Heart left ventricle (tissue), 16 donors: ENCODE results near the gene HARBI1. TPM values are rescaled to one million over a fixed set of nuclear protein-coding genes. Genes with fewer than 3 reads are reported as not detected.

Source experiments
- ATAC-seq, 4 donors: fragments of 200-7000 bp; cut with Tn5 transposase; one replicate each; pipeline ENCODE4 v1.9.1; 2020 to 2022; ENCODE audit warnings: moderate library complexity in 4 of 4, mild to moderate bottlenecking in 3 of 4, moderate number of reproducible peaks in 1 of 4
- DNase-seq, 5 donors: peaks; one replicate each; pipeline ENCODE4 v3.0.0-alpha.2; 2020
- H3K27ac ChIP-seq, 12 donors: fragments of 200-600 bp; sonication (generic) in 4 of 12; one replicate each; pipeline versions ENCODE4 v1.5.0 to v1.8.0; 2016 to 2022; ENCODE audit warnings: mild to moderate bottlenecking in 2 of 12
- H3K27me3 ChIP-seq, 9 donors: fragments of 200-600 bp; sonication (generic) in 2 of 9; one replicate each; pipeline versions ENCODE4 v1.5.1 to v1.8.0; 2016 to 2022; ENCODE audit warnings: mild to moderate bottlenecking in 3 of 9
- H3K36me3 ChIP-seq, 9 donors: fragments of 200-600 bp; sonication (generic) in 2 of 9; one replicate each; pipeline versions ENCODE4 v1.5.0 to v1.8.0; 2018 to 2022; ENCODE audit warnings: mild to moderate bottlenecking in 2 of 9
- H3K4me1 ChIP-seq, 12 donors: fragments of 200-600 bp; sonication (generic) in 4 of 12; one replicate each; pipeline versions ENCODE4 v1.5.0 to v1.8.0; 2016 to 2022; ENCODE audit warnings: mild to moderate bottlenecking in 3 of 12
- H3K4me3 ChIP-seq, 12 donors: fragments of 200-600 bp; sonication (generic) in 4 of 12; one replicate each; pipeline versions ENCODE4 v1.5.0 to v1.8.0; 2017 to 2022; ENCODE audit warnings: mild to moderate bottlenecking in 9 of 12, moderate library complexity in 4 of 12
- H3K9me3 ChIP-seq, 12 donors: fragments of 200-600 bp; sonication (generic) in 4 of 12; one replicate each; pipeline versions ENCODE4 v1.5.0 to v1.8.0; 2016 to 2022; ENCODE audit warnings: mild to moderate bottlenecking in 1 of 12
- CTCF ChIP-seq, 12 donors: fragments of 200-600 bp; sonication (generic) in 4 of 12; IDR thresholded peaks; one replicate each; pipeline versions ENCODE4 v1.5.0 to v1.8.0; 2018 to 2022; ENCODE audit warnings: antibody characterized with exemption in 12 of 12, mild to moderate bottlenecking in 5 of 12
- POLR2A ChIP-seq, 2 donors: fragments of 450-650 bp; IDR thresholded peaks; one replicate each; pipeline ENCODE4 v1.6.1; 2017; ENCODE audit warnings: antibody characterized with exemption in 2 of 2, mild to moderate bottlenecking in 2 of 2, moderate library complexity in 2 of 2
- WGBS, 4 donors: extraction: QIAGEN DNeasy Blood & Tissue Kit in 2 of 4; methylation state at CpG; one replicate each; pipeline versions ENCODE4 v1.1.5 to v1.1.7; 2013 to 2018; 5-methylcytosine and 5-hydroxymethylcytosine counted together
- intact Hi-C, 10 donors: fragments of 100-400 bp; cut with DNase I; formaldehyde crosslinking; loops; one replicate each; pipeline versions ENCODE4 v1.11.1 to v1.14.2; 2022
- polyA plus RNA-seq, 2 donors: library from polyadenylated mRNA; stranded (reverse); fragments of 200-250 nt; gene quantifications; one replicate each; pipeline ENCODE4 v1.2.3, GENCODE V29; 2013
- total RNA-seq, 9 donors: library from RNA; depleted of rRNA in 2 of 9; stranded (reverse); fragments of >200 nt in 2 of 9; fragmentation: NEBNext Ultra II Directional in 3 of 9; extraction: Animal tissue kit (Norgen Biotek cat#: 25700) in 3 of 9; gene quantifications; one replicate each; pipeline versions ENCODE4 v1.1.0 to v1.2.4, GENCODE V29; 2016 to 2023
- donor health status: ischemic (EF 13 %, LVEDD 7.1; RV severe dilation, severe dysfunction).
- donor health status: healthy with polysubstance abuse.
- donor health status: DM: no; HTN: yes; CAD: no.
- donor health status: DM: no; HTN: no; CAD: no.
- donor health status: ischemic (EF 25% LVEDD 6.9; RV normal size, moderate dysfunction).
- donor health status: ischemic (EF 25% LVEDD 5.7; RV mildly dilated, moderate dysfunction).
- donor health status: healthy.
- donor health status: DM: yes; HTN: yes; CAD: no.
- donor health status: ischemic (EF 35%, LVEDD 5.7; RV mildly dilated, moderate dysfunction).
- donor health status: nonischemic (EF 11% LVEDD 7.7; RV severe dilation, severe dysfunction).
- donor health status: DM: yes; HTN: yes; CAD: no.
- donor health status: PGD.
- donor health status: ischemic (EF 29% LVEDD 5.4; RV normal size, mild dysfunction).
- donor health status: nonischemic (EF 23%, LVEDD 6.1; RV moderate dilation, normal function).

Gene HARBI1
- total and polyA plus RNA-seq, 11 donors, result 2.1 to 4.5 (median 3.5) TPM

- H3K9me3 ChIP-seq, result no peaks in the 10 kb centered on the region
- DNase-seq (peak in 1 of 5 donors; percentile 15), ATAC-seq (peak in 2 of 4 donors; percentile 62 to 74)
- peaks cover 0 to 15% (median 8%) of the 10 kb centered on the region in 9 donors for H3K36me3 ChIP-seq
- H3K4me1 ChIP-seq, result peaks cover 0 to 28% (median 8%) of the 10 kb centered on the region in 12 donors
- no peaks in the 10 kb centered on the region for H3K27me3 ChIP-seq
- H3K27ac ChIP-seq, result peak overlapping the region in 10 of 12 donors; percentile 2 to 75 (median 54)
- H3K4me3 ChIP-seq, result no peak overlapping the region
- 68 to 88% (median 83%) methylated on average over 8 of the region's 8 CpGs for WGBS, 4 donors
- intact Hi-C loops, result no loop called here
- TF ChIP-seq CTCF (IDR thresholded peaks at IDR 0.05) (no peak), POLR2A (IDR thresholded peaks at IDR 0.05) (no peak)
Measured at GRCh38 chr11:46599340-46600193, 17.5 kb downstream of the HARBI1 start.

GRCh38 chr11:46597609-46598219 is 19.3 kb downstream of the HARBI1 start:
- no peaks in the 10 kb centered on the region for H3K27me3 ChIP-seq
- H3K27ac ChIP-seq, result no peak overlapping the region
- TF ChIP-seq CTCF (IDR thresholded peaks at IDR 0.05) (no peak), POLR2A (IDR thresholded peaks at IDR 0.05) (no peak)
- H3K4me3 ChIP-seq, result no peak overlapping the region
- DNase-seq, result no peak
- peaks cover 0 to 38% (median 11%) of the 10 kb centered on the region in 12 donors for H3K4me1 ChIP-seq
- intact Hi-C loops, result no loop called here
- 73 to 82% (median 79%) methylated on average over 6 of the region's 6 CpGs for WGBS, 4 donors
- no peak for ATAC-seq
- no peaks in the 10 kb centered on the region for H3K9me3 ChIP-seq
- peaks cover 0 to 7% (median 0%) of the 10 kb centered on the region in 9 donors for H3K36me3 ChIP-seq

GRCh38 chr11:46597155-46597554 is 19.9 kb downstream of the HARBI1 start:
- H3K9me3 ChIP-seq, result no peaks in the 10 kb centered on the region
- peaks cover 0 to 43% (median 17%) of the 10 kb centered on the region in 12 donors for H3K4me1 ChIP-seq
- H3K27me3 ChIP-seq, result no peaks in the 10 kb centered on the region
- DNase-seq (no peak), ATAC-seq (no peak)
- H3K36me3 ChIP-seq, result peaks cover 0 to 2% (median 0%) of the 10 kb centered on the region in 9 donors
- WGBS, 4 donors, result 93 to 100% (median 97%) methylated on average over 1 of the region's 1 CpG
- intact Hi-C loops, result no loop called here
- H3K27ac ChIP-seq, result no peak overlapping the region
- H3K4me3 ChIP-seq, result no peak overlapping the region
- no peak for TF ChIP-seq CTCF (IDR thresholded peaks at IDR 0.05)
- TF ChIP-seq POLR2A (IDR thresholded peaks at IDR 0.05), result no peak

GRCh38 chr11:46594785-46595184 is 22.2 kb downstream of the HARBI1 start:
- peak overlapping the region in 4 of 12 donors; percentile 80 to 88 (median 82) for H3K27ac ChIP-seq
- ATAC-seq (no peak), DNase-seq (no peak)
- WGBS, 4 donors, result 90 to 94% (median 91%) methylated on average over 10 of the region's 10 CpGs
- no peaks in the 10 kb centered on the region for H3K27me3 ChIP-seq
- H3K36me3 ChIP-seq, result no peaks in the 10 kb centered on the region
- H3K4me3 ChIP-seq, result no peak overlapping the region
- H3K4me1 ChIP-seq, result peaks cover 0 to 47% (median 27%) of the 10 kb centered on the region in 12 donors
- intact Hi-C loops, result loop anchor here in 1 of 10 donors (2.0 kb wide), 1 partner anchor 22 kb away; the partner anchor contains the start of genes ATG13 and HARBI1
- no peak for TF ChIP-seq CTCF (IDR thresholded peaks at IDR 0.05)
- no peak for TF ChIP-seq POLR2A (IDR thresholded peaks at IDR 0.05)
- no peaks in the 10 kb centered on the region for H3K9me3 ChIP-seq
